Panc1 (cell line): ENCODE measurements around the gene TPRG1L. TPM values are rescaled to one million over a fixed set of nuclear protein-coding genes. Genes with fewer than 3 reads are reported as not detected.

Source experiments
- ATAC-seq: fragments of 200-7000 bp; cut with Tn5 transposase; 2 replicates; pipeline ENCODE4 v1.9.1; 2020; ENCODE audit warnings: mild to moderate bottlenecking, moderate library complexity
- BruUV-seq: library from RNA; stranded (reverse); fragments of 400-500 nt; replicated peaks from 2 replicates; lab custom pipeline; 2021; lab: Mats Ljungman, UMichigan
- CTCF ChIA-PET: fragments of 300-600 bp; sonication (Branson Sonifier 250); formaldehyde crosslinking; loops from one replicate; lab custom pipeline; 2022; ENCODE audit warnings: antibody characterized with exemption; lab: Charles Lee
- POLR2A ChIA-PET: fragments of 300-600 bp; sonication (Branson Sonifier 250); formaldehyde crosslinking; loops from one replicate; lab custom pipeline; 2022; ENCODE audit warnings: antibody characterized with exemption; lab: Charles Lee
- DNase-seq: peaks from one replicate; pipeline ENCODE4 v3.0.0-alpha.2; 2010; ENCODE audit warnings: low read depth, low spot score
- H3K27ac ChIP-seq: 2 replicates; pipeline ENCODE4 v1.5.1; 2011; ENCODE audit warnings: mild to moderate bottlenecking, low read length, inconsistent platforms
- H3K27me3 ChIP-seq: fragments of 200-500 bp; sonication (Bioruptor generic); 2 replicates; pipeline ENCODE4 v1.6.0; 2014; ENCODE audit warnings: low read length, inconsistent platforms; ENCODE audit not compliant: control insufficient read depth, insufficient read depth
- H3K36me3 ChIP-seq: fragments of 200-500 bp; sonication (Bioruptor generic); 2 replicates; pipeline ENCODE4 v1.5.1; 2014; ENCODE audit warnings: inconsistent platforms, mild to moderate bottlenecking, low read length, moderate library complexity; ENCODE audit not compliant: control insufficient read depth, insufficient read depth
- H3K4me1 ChIP-seq: 2 replicates; pipeline ENCODE4 v1.5.1; 2011; ENCODE audit warnings: inconsistent platforms, mild to moderate bottlenecking, low read length, moderate library complexity; ENCODE audit not compliant: control insufficient read depth, insufficient read depth
- H3K4me3 ChIP-seq, 2 experiments: 2 replicates each; pipeline ENCODE4 v1.5.1; 2011 to 2012; ENCODE audit warnings: low read depth in 2 of 2, low read length in 2 of 2, mild to moderate bottlenecking in 2 of 2, inconsistent platforms in 1 of 2, moderate library complexity in 1 of 2
- H3K9me3 ChIP-seq: fragments of 200-500 bp; sonication (Bioruptor generic); 2 replicates; pipeline ENCODE4 v1.5.1; 2014; ENCODE audit warnings: low read depth, mild to moderate bottlenecking, inconsistent platforms, low read length, moderate library complexity; ENCODE audit not compliant: control insufficient read depth, insufficient read depth
- CTCF ChIP-seq: fragments of 450-650 bp; IDR thresholded peaks from 2 replicates; pipeline ENCODE4 v1.5.1; 2017; ENCODE audit warnings: mild to moderate bottlenecking
- POLR2AphosphoS5 ChIP-seq: IDR thresholded peaks from 2 replicates; pipeline ENCODE4 v1.6.1; 2012; ENCODE audit warnings: mild to moderate bottlenecking, low read depth, low read length, moderate library complexity
- REST ChIP-seq, 2 experiments: IDR thresholded peaks; 2 replicates each; pipeline ENCODE4 v1.6.1; 2011 to 2012; ENCODE audit warnings: low read depth in 2 of 2, control low read depth in 1 of 2, low read length in 1 of 2, mild to moderate bottlenecking in 1 of 2, moderate library complexity in 1 of 2; ENCODE audit not compliant: insufficient read depth in 1 of 2
- SIN3A ChIP-seq: IDR thresholded peaks from 2 replicates; pipeline ENCODE4 v1.6.1; 2012; ENCODE audit warnings: low read depth, mild to moderate bottlenecking, low read length, moderate library complexity, borderline replicate concordance; ENCODE audit not compliant: insufficient read depth
- TCF7L2 ChIP-seq: IDR thresholded peaks from 2 replicates; pipeline ENCODE4 v1.6.1; 2011; ENCODE audit warnings: mild to moderate bottlenecking, low read depth, low read length, inconsistent platforms
- in situ Hi-C: cut with HindIII; loops from 2 replicates; pipeline ENCODE4 v1.10.0; 2016; ENCODE audit warnings: low sequenced_read_pairs, low pct_unique_long_range_greater_than_20kb
- intact Hi-C: fragments of 100-400 bp; cut with micrococcal nuclease; formaldehyde crosslinking; loops from one replicate; pipeline ENCODE4 v1.10.0; 2022; ENCODE audit not compliant: unreplicated experiment
- total RNA-seq: library from RNA; stranded (reverse); gene quantifications from one replicate; pipeline ENCODE4 v1.2.1, GENCODE V29; 2021; ENCODE audit not compliant: unreplicated experiment

The TPRG1L gene
- total RNA-seq, 1 experiment from 2014 or later = 57.5 TPM

GRCh38 chr1:3650248-3651025 lies 25.6 kb downstream of the TPRG1L start:
- no TSS peak for BruUV-seq
- POLR2A ChIA-PET = no interaction called here
- Histone ChIP-seq H3K27me3 (no peaks in the 10 kb centered on the region), H3K4me3 (peak overlapping the region; percentile 76 to 96), H3K27ac (no peak overlapping the region), H3K36me3 (peaks cover 3% of the 10 kb centered on the region), H3K9me3 (no peaks in the 10 kb centered on the region), H3K4me1 (peaks cover 11% of the 10 kb centered on the region)
- intact Hi-C loops (loop anchor here (10.0 kb wide), 1 partner anchor 74 kb away; no protein-coding TSS in a partner anchor), in situ Hi-C loops (no loop called here)
- no peak for DNase-seq
- CTCF ChIA-PET = no interaction called here
- TF ChIP-seq CTCF (no peak), SIN3A (no peak), POLR2AphosphoS5 (no peak), REST (IDR thresholded peaks at IDR 0.05; ENCODE audit: insufficient read depth in 1 of 2, low read depth in 2 of 2, low read length in 1 of 2) (no peak), TCF7L2 (no peak)
- no peak for ATAC-seq

- Histone ChIP-seq H3K27me3 (no peaks in the 10 kb centered on the region), H3K9me3 (no peaks in the 10 kb centered on the region), H3K27ac (no peak overlapping the region), H3K4me1 (peaks cover 11% of the 10 kb centered on the region), H3K36me3 (peaks cover under 1% of the 10 kb centered on the region), H3K4me3 (no peak overlapping the region; a peak in 2 of 4 replicates)
- in situ Hi-C loops = no loop called here
- intact Hi-C loops = loop anchor here (10.0 kb wide), 1 partner anchor 74 kb away; no protein-coding TSS in a partner anchor
- ChIA-PET POLR2A (no interaction called here), CTCF (no interaction called here)
- TF ChIP-seq CTCF (no peak), SIN3A (no peak), REST (IDR thresholded peaks at IDR 0.05; ENCODE audit: insufficient read depth in 1 of 2, low read depth in 2 of 2, low read length in 1 of 2) (no peak), POLR2AphosphoS5 (no peak)
- ATAC-seq = peak; percentile 3; the same call in 1 of the 2 replicates
- DNase-seq = no peak
- BruUV-seq = no TSS peak
Observed at GRCh38 chr1:3651026-3651929, 26.5 kb downstream of the TPRG1L start.
